Glutamatergic neuron (in vitro differentiated cells): ENCODE measurements around the gene PRKCH. TPM values are rescaled to one million over a fixed set of nuclear protein-coding genes. Genes with fewer than 3 reads are reported as not detected.

ENCODE experiments used
- DNase-seq: peaks from one replicate; pipeline ENCODE4 v3.0.0; 2022
- H3K27ac Mint-ChIP-seq: one replicate; pipeline ENCODE4 v1.8.0; 2020; ENCODE audit warnings: mild to moderate bottlenecking, mixed read lengths, inconsistent platforms; ENCODE audit not compliant: unreplicated experiment
- H3K27me3 Mint-ChIP-seq: one replicate; pipeline ENCODE4 v1.8.0; 2020; ENCODE audit warnings: mild to moderate bottlenecking, moderate library complexity, mixed read lengths, inconsistent platforms; ENCODE audit not compliant: unreplicated experiment
- H3K36me3 Mint-ChIP-seq: one replicate; pipeline ENCODE4 v1.8.0; 2020; ENCODE audit warnings: mild to moderate bottlenecking, mixed read lengths, inconsistent platforms; ENCODE audit not compliant: unreplicated experiment
- H3K4me1 Mint-ChIP-seq: one replicate; pipeline ENCODE4 v1.8.0; 2020; ENCODE audit warnings: mild to moderate bottlenecking, low read depth, mixed read lengths, inconsistent platforms; ENCODE audit not compliant: unreplicated experiment
- H3K4me3 Mint-ChIP-seq: one replicate; pipeline ENCODE4 v1.8.0; 2020; ENCODE audit warnings: mild to moderate bottlenecking, mixed read lengths, inconsistent platforms; ENCODE audit not compliant: unreplicated experiment
- H3K9me3 Mint-ChIP-seq: one replicate; pipeline ENCODE4 v1.8.0; 2020; ENCODE audit warnings: mild to moderate bottlenecking, moderate library complexity, mixed read lengths, inconsistent platforms; ENCODE audit not compliant: unreplicated experiment
- CTCF ChIP-seq: fragments of 200-600 bp; sonication (generic); IDR thresholded peaks from one replicate; pipeline ENCODE4 v1.5.0; 2021; ENCODE audit not compliant: partially characterized antibody, unreplicated experiment
- total RNA-seq: library from RNA; stranded (reverse); fragmentation: NEBNext Ultra II Directional; extraction: Animal tissue kit (Norgen Biotek cat#: 25700); gene quantifications from one replicate; pipeline ENCODE4 v1.2.1, GENCODE V29; 2021; ENCODE audit not compliant: unreplicated experiment

Gene PRKCH
- total RNA-seq, 1 donor from 2014 or later: 0.54 TPM

DNA sequence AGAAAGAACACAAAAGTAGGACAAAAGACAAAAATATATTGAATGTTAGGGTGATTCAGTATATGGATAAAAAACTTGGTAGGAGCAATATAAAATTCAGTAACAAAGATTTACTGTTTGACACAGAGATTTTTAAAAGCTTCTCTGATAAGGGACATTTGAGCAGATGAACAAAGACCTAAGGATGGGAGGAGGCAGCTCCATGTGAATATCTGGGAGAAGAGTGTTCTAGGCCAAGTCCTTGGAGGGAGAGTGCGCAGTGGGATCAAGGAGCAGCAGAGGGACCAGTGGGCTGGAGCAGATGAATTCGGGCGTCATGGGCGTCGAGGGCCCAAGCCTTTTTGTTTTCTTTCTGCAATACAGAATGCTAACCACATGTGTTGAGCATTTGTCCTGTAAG, 174.4 kb downstream of the PRKCH start:
- no peak for TF ChIP-seq CTCF
- Mint-ChIP-seq H3K36me3 (no peaks in the 10 kb centered on the region), H3K4me3 (no peak overlapping the region), H3K27me3 (no peaks in the 10 kb centered on the region), H3K9me3 (no peaks in the 10 kb centered on the region), H3K4me1 (no peaks in the 10 kb centered on the region), H3K27ac (no peak overlapping the region)
- no peak for DNase-seq

GRCh38 chr14:61498303-61498702, 176.9 kb downstream of the PRKCH start:
- Mint-ChIP-seq H3K27ac (no peak overlapping the region), H3K4me3 (no peak overlapping the region), H3K36me3 (no peaks in the 10 kb centered on the region), H3K4me1 (peaks cover 3% of the 10 kb centered on the region), H3K27me3 (no peaks in the 10 kb centered on the region), H3K9me3 (no peaks in the 10 kb centered on the region)
- no peak for TF ChIP-seq CTCF
- no peak for DNase-seq

DNA sequence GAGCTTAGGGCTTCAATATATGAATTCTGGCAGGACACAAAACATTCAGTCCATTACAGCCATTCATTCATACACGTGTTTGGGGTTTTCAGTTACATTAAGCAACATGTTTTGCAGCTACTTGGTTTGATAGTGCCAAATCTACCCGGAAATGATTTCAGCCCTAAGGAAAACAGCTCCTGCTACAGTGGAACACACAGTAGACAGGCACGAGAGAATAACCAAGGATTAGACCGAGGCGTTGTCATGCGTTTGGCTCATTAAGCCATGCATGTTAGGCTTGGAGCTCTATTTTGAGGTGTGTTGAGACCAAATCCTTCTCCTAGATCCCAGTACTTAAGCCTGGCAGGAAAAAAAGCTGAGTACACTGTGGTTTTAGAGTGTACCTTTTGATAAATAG, 177.4 kb downstream of the PRKCH start:
- Mint-ChIP-seq H3K4me3 (no peak overlapping the region), H3K27me3 (no peaks in the 10 kb centered on the region), H3K36me3 (no peaks in the 10 kb centered on the region), H3K9me3 (no peaks in the 10 kb centered on the region), H3K4me1 (peaks cover 3% of the 10 kb centered on the region), H3K27ac (no peak overlapping the region)
- DNase-seq: no peak
- no peak for TF ChIP-seq CTCF

GRCh38 chr14:61499991-61500390, 178.6 kb downstream of the PRKCH start:
- Mint-ChIP-seq H3K27me3 (no peaks in the 10 kb centered on the region), H3K36me3 (no peaks in the 10 kb centered on the region), H3K4me3 (no peak overlapping the region), H3K4me1 (peaks cover 3% of the 10 kb centered on the region), H3K9me3 (no peaks in the 10 kb centered on the region), H3K27ac (no peak overlapping the region)
- no peak for TF ChIP-seq CTCF
- DNase-seq: no peak

- Mint-ChIP-seq H3K4me1 (peaks cover 6% of the 10 kb centered on the region), H3K27ac (no peak overlapping the region), H3K4me3 (no peak overlapping the region), H3K27me3 (no peaks in the 10 kb centered on the region), H3K9me3 (no peaks in the 10 kb centered on the region), H3K36me3 (no peaks in the 10 kb centered on the region)
- no peak for DNase-seq
- no peak for TF ChIP-seq CTCF
Observed at GRCh38 chr14:61501714-61502458, 180.5 kb downstream of the PRKCH start.
